GM12891 (cell line): ENCODE results near the gene MAPK8.

Experiments
- DNase-seq: peaks from one replicate; pipeline ENCODE4 v3.0.0; 2011; ENCODE audit warnings: low spot score; ENCODE audit not compliant: insufficient read length
- FAIRE-seq: peaks from 2 replicates; lab custom pipeline; 2011; peaks lifted over from hg19 to GRCh38; lab: Jason Lieb, UNC
- PAX5 ChIP-seq: IDR thresholded peaks from 2 replicates; pipeline ENCODE4 v1.6.1; 2011; ENCODE audit warnings: low read length, moderate library complexity, mild to moderate bottlenecking; ENCODE audit not compliant: insufficient read depth, severe bottlenecking
- POLR2A ChIP-seq: IDR thresholded peaks from 2 replicates; pipeline ENCODE4 v1.6.1; 2011; ENCODE audit warnings: low read depth, low read length, control low read depth
- POLR2AphosphoS5 ChIP-seq: IDR thresholded peaks from 2 replicates; pipeline ENCODE4 v1.6.1; 2011; ENCODE audit warnings: low read depth, low read length, control low read depth
- POU2F2 ChIP-seq: IDR thresholded peaks from 2 replicates; pipeline ENCODE4 v1.6.1; 2011; ENCODE audit warnings: low read depth, mild to moderate bottlenecking, control low read depth, low read length, moderate library complexity
- SPI1 ChIP-seq: IDR thresholded peaks from 2 replicates; pipeline ENCODE4 v1.6.1; 2011; ENCODE audit warnings: low read depth, low read length, control low read depth
- TAF1 ChIP-seq: IDR thresholded peaks from 2 replicates; pipeline ENCODE4 v1.6.1; 2011; ENCODE audit warnings: low read depth, low read length, control low read depth

The MAPK8 gene

DNA sequence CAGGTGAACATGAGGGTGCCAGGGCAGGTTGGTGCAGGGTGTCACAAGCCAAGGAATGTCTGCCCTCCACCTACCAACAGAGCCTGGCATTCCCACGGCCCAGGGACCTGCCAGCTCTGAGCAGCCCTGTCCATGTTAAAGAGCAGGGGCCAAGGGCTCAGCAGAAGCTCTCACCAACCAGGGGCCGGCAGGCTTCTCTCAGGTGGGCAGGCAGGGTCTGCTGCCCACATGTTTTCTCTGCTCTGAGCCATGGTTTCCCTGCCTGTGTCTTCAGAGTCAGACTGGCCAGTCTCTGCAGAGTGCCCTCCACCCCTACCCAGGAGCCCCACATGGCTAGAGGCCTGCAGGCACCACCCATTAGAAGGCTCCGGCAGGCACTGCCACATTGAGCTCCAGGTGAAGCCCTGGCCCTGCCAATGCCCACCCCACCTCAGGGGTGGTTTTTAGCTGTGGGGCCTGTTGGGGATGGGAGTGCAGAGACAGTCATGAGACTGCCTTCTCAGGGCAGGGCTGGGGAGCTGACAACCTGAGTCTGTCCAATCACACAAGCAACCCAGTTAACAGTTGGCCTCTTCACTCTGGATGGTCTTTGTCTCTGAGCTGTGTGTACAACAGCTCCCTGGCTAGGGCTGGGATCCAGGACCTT lies 162.5 kb downstream of the MAPK8 start:
- no peak for FAIRE-seq

DNA sequence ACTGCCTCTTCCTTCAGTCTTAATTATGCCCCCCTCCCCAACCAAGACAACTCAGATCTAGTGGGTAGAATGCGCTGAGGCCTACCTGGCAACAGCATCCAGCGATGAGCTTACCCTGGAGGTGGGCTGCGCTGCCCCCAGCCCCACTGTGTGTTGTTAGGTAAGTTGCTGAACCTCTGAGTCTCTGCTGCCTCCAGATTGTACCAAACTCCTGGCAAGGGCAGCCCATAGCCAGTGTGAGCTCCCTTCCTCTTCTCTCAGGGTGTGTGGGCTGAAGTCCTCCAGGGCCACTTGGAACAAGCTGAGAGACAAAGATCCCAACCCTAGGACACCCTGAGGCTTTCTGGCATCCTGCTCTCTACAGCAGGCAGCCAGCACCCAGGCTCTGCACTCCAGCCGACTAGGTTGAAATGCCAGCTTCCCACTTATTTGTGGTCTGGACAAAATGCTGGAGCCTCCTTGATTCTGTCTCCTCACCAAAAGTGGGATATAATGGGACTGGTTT lies 163.1 kb downstream of the MAPK8 start:
- DNase-seq (no peak), FAIRE-seq (no peak)
- no peak for TF ChIP-seq POU2F2
- TF ChIP-seq TAF1 = no peak
- TF ChIP-seq POLR2A = no peak
- TF ChIP-seq POLR2AphosphoS5 = no peak
- no peak for TF ChIP-seq SPI1
- no peak for TF ChIP-seq PAX5

More for the DNA sequence above, 162.5 kb downstream of the MAPK8 start:
- no peak for TF ChIP-seq PAX5
- TF ChIP-seq POU2F2 = no peak
- no peak for TF ChIP-seq TAF1
- DNase-seq = no peak

DNA sequence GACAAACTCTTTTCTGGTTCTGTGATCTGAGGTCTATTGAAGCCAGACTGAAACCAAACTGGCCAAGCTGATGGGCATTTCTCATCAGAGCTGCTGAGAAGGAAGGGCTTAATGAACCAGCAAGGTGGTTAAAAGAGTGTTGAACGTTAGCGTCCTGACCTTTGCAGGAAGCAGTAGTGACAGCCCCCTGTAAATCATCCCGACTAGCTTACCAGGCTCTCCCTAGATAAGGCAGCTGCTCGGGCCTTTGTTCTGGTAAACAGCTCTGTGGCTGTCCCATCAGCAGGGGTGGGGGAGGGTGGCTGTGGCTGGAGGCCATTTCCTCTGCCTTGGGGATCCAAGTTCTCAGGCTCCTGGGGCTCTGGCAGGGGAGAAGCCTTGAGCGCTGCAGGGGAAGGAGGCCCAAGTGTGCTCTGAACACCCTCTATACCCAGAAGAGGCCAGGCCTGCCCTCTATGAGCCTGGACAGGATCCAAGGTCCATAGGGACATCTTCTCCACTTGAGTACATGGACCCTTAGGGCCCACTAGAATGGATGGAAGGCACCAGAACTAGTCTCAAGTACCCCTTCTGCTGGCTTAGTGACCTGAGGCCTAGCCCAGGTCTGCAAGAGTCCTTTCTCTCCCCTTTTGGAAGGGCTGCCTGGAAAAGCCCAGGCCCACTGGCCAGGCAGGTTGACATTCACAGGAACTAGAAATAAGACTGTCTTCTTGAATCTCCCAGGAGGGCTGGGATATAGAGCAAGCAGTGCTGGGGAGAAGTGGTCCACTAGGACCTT lies 163.8 kb downstream of the MAPK8 start:
- DNase-seq (no peak), FAIRE-seq (no peak)
- TF ChIP-seq TAF1 = no peak
- TF ChIP-seq PAX5 = no peak
- no peak for TF ChIP-seq POLR2A
- TF ChIP-seq SPI1 = no peak
- no peak for TF ChIP-seq POLR2AphosphoS5
- TF ChIP-seq POU2F2 = no peak

- TF ChIP-seq TAF1 (no peak), SPI1 (no peak), PAX5 (no peak), POLR2AphosphoS5 (no peak), POLR2A (no peak), POU2F2 (no peak)
- no peak for DNase-seq
- no peak for FAIRE-seq
These were observed 164.7 kb downstream of the MAPK8 start for GRCh38 chr10:48470893-48471805.

DNA sequence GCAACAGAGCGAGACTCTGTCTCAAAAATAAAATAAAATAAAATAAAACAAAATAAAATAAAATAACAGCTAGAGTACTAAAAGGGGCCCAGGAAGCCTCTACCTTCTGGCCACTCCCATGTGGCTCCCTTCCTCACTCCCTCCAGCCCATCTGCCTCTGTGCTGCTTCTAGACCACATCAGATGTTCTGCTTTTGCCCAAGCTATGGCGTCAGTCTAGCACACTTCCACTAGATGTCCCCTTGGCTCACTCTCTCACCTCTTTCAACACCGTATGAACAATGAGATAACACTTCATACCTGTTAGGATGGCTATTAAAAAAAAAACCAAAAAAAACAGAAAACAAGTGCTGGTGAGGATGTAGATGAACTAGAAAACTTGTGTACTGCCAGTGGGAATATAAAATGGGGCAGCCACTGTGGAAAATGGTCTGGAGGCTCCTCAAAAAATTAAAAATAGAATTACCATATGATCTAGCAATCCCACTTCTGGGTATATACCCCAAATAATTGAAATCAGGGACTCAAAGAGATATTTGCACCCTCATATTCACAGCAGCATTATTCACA lies 166.1 kb downstream of the MAPK8 start:
- FAIRE-seq (no peak), DNase-seq (no peak)
- no peak for TF ChIP-seq SPI1
- no peak for TF ChIP-seq TAF1
- TF ChIP-seq POLR2A = no peak
- no peak for TF ChIP-seq POU2F2
- TF ChIP-seq PAX5 = no peak
- no peak for TF ChIP-seq POLR2AphosphoS5

- no peak for DNase-seq
- no peak for FAIRE-seq
- TF ChIP-seq SPI1 = no peak
- TF ChIP-seq POLR2AphosphoS5 = no peak
- no peak for TF ChIP-seq POU2F2
- no peak for TF ChIP-seq PAX5
- no peak for TF ChIP-seq POLR2A
- TF ChIP-seq TAF1 = no peak
These were observed 167.2 kb downstream of the MAPK8 start for GRCh38 chr10:48473704-48474103.

DNA sequence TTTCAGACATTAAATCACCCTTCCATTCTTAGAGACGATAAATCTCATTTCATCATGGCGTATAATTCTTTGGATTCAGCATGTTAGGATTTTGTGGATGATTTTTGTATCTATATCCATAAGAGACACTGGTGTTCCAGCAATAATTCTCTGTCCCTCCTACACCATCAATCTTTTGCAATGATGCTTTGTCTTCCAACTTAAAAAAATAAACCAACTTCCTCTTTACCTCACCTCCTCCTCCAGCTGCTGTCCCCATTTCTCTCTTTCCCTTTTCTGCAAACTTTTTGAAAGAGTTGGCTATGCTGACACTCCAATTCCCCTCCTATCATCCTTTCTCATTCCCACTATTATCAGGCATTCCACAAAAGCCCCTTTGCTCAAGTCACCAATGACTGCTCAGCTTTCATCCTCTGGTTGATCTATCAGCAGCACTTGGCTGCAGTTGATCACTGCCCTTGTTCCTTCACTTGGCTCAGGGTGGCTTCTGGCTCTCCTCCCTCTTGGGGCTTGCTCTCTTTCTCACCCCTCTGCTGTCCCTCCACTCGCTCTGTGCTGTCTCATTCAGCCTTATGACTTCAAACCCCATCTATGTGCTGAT lies 168.4 kb downstream of the MAPK8 start:
- TF ChIP-seq SPI1 (no peak), POLR2A (no peak), POLR2AphosphoS5 (no peak), PAX5 (no peak), POU2F2 (no peak), TAF1 (no peak)
- DNase-seq (no peak), FAIRE-seq (no peak)

GRCh38 chr10:48475943-48476278 lies 169.4 kb downstream of the MAPK8 start:
- DNase-seq (no peak), FAIRE-seq (no peak)
- no peak for TF ChIP-seq SPI1
- no peak for TF ChIP-seq TAF1
- no peak for TF ChIP-seq PAX5
- no peak for TF ChIP-seq POLR2AphosphoS5
- TF ChIP-seq POU2F2 = no peak
- TF ChIP-seq POLR2A = no peak
